Esophagus muscularis mucosa (tissue), 4 donors: ENCODE data around the gene BICC1. TPM values are rescaled to one million over a fixed set of nuclear protein-coding genes. Genes with fewer than 3 reads are reported as not detected.

Experiments used
- DNase-seq: peaks from one replicate; pipeline ENCODE4 v3.0.0-alpha.2; 2017; ENCODE audit errors: extremely low spot score
- H3K27ac ChIP-seq, 4 donors: fragments of 200-600 bp; sonication (generic); replicated peaks in 1 of 4; 1 replicate in 3 of 4; 2 replicates in 1 of 4; pipeline ENCODE4 v1.5.1; 2016 to 2019; ENCODE audit warnings: mild to moderate bottlenecking in 1 of 4
- H3K27me3 ChIP-seq, 4 donors: fragments of 200-600 bp; sonication (generic); one replicate each; pipeline versions ENCODE4 v1.5.1 to v1.6.0; 2016 to 2019
- H3K36me3 ChIP-seq, 4 donors: fragments of 200-600 bp; sonication (generic); one replicate each; pipeline ENCODE4 v1.5.1; 2016 to 2019
- H3K4me1 ChIP-seq, 4 donors: fragments of 200-600 bp; sonication (generic); one replicate each; pipeline ENCODE4 v1.5.1; 2016 to 2019
- H3K4me3 ChIP-seq, 4 donors: fragments of 200-600 bp; sonication (generic); 1 replicate in 2 of 4; 2 replicates in 2 of 4; pipeline ENCODE4 v1.5.1; 2016 to 2019; ENCODE audit warnings: mild to moderate bottlenecking in 4 of 4, moderate library complexity in 1 of 4
- H3K9me3 ChIP-seq, 4 donors: fragments of 200-600 bp; sonication (generic); 1 replicate in 3 of 4; 2 replicates in 1 of 4; pipeline ENCODE4 v1.5.1; 2016 to 2019
- CTCF ChIP-seq, 3 experiments: fragments of 200-600 bp in 2 of 3; fragments of 450-650 bp in 1 of 3; sonication (generic) in 2 of 3; IDR thresholded peaks; one replicate each; pipeline ENCODE4 v1.5.1; 2017 to 2019; ENCODE audit warnings: antibody characterized with exemption in 3 of 3, mild to moderate bottlenecking in 2 of 3, moderate library complexity in 1 of 3
- EP300 ChIP-seq: sonication (generic); formaldehyde crosslinking; IDR thresholded peaks from one replicate; pipeline ENCODE4 v1.6.1; 2017; ENCODE audit warnings: antibody characterized with exemption
- POLR2A ChIP-seq: fragments of 450-650 bp; IDR thresholded peaks from one replicate; pipeline ENCODE4 v1.6.1; 2017; ENCODE audit warnings: antibody characterized with exemption, moderate library complexity, mild to moderate bottlenecking, low read depth
- POLR2AphosphoS5 ChIP-seq, 2 donors: sonication (generic); formaldehyde crosslinking; IDR thresholded peaks; one replicate each; pipeline ENCODE4 v1.6.1; 2017; ENCODE audit warnings: antibody characterized with exemption in 2 of 2
- WGBS: methylation state at CpG from one replicate; pipeline ENCODE4 v1.1.5; 2018; 5-methylcytosine and 5-hydroxymethylcytosine counted together
- intact Hi-C: fragments of 100-400 bp; cut with DNase I; formaldehyde crosslinking; loops from one replicate; pipeline ENCODE4 v1.15.1; 2023
- total RNA-seq, 4 donors: library from RNA; depleted of rRNA; stranded (reverse); fragments of >200 nt; gene quantifications; one replicate each; pipeline versions ENCODE4 v1.1.0 to v1.2.1, GENCODE V29; 2016

The BICC1 gene
- total RNA-seq, 4 donors from 2014 or later, result 19.1 to 24.9 (median 20.5) TPM

- WGBS, result 79% methylated on average over 8 of the region's 8 CpGs
- Histone ChIP-seq H3K27ac (peak overlapping the region in 2 of 4 donors; percentile 58 to 75), H3K4me3 (no peak overlapping the region), H3K27me3 (no peaks in the 10 kb centered on the region), H3K9me3 (no peaks in the 10 kb centered on the region), H3K36me3 (no peaks in the 10 kb centered on the region), H3K4me1 (peaks cover 7 to 78% (median 67%) of the 10 kb centered on the region in 4 donors)
- intact Hi-C loops, result loop anchor here (10.0 kb wide), 1 partner anchor 60 kb away; no protein-coding TSS in a partner anchor
- DNase-seq, result no peak
- TF ChIP-seq POLR2A (no peak), POLR2AphosphoS5 (IDR thresholded peaks at IDR 0.05) (no peak), CTCF (IDR thresholded peaks at IDR 0.05) (no peak)
Measured at GRCh38 chr10:58644311-58644710, 131.6 kb downstream of the BICC1 start.

- Histone ChIP-seq H3K4me1 (peaks cover 7 to 84% (median 77%) of the 10 kb centered on the region in 4 donors), H3K4me3 (peak overlapping the region; percentile 1 to 37 (median 17)), H3K9me3 (no peaks in the 10 kb centered on the region), H3K27ac (peak overlapping the region; percentile 58 to 75 (median 68)), H3K27me3 (no peaks in the 10 kb centered on the region), H3K36me3 (no peaks in the 10 kb centered on the region)
- intact Hi-C loops, result loop anchor here (10.0 kb wide), 1 partner anchor 59 kb away; no protein-coding TSS in a partner anchor
- 52% methylated on average over 8 of the region's 8 CpGs for WGBS
- DNase-seq, result no peak
- TF ChIP-seq CTCF (IDR thresholded peaks at IDR 0.05) (no peak), POLR2AphosphoS5 (IDR thresholded peaks at IDR 0.05) (peak in 1 of 2 donors; percentile 30)
Measured at GRCh38 chr10:58645416-58646146, 132.9 kb downstream of the BICC1 start.

GRCh38 chr10:58647376-58648112 lies 134.9 kb downstream of the BICC1 start:
- Histone ChIP-seq H3K27ac (no peak overlapping the region), H3K4me1 (peaks cover 12 to 81% (median 73%) of the 10 kb centered on the region in 4 donors), H3K9me3 (no peaks in the 10 kb centered on the region), H3K36me3 (no peaks in the 10 kb centered on the region), H3K4me3 (no peak overlapping the region), H3K27me3 (no peaks in the 10 kb centered on the region)
- no peak for TF ChIP-seq EP300
- no peak for TF ChIP-seq CTCF (IDR thresholded peaks at IDR 0.05)
- no peak for TF ChIP-seq POLR2A
- TF ChIP-seq POLR2AphosphoS5 (IDR thresholded peaks at IDR 0.05), result no peak
- intact Hi-C loops, result loop anchor here (10.0 kb wide), 1 partner anchor 57 kb away; no protein-coding TSS in a partner anchor
- DNase-seq, result no peak
- 76% methylated on average over 4 of the region's 4 CpGs for WGBS

- H3K27me3 ChIP-seq, result no peaks in the 10 kb centered on the region
- TF ChIP-seq POLR2AphosphoS5 (IDR thresholded peaks at IDR 0.05) (no peak), EP300 (no peak), POLR2A (no peak), CTCF (IDR thresholded peaks at IDR 0.05) (no peak)
- no peak for DNase-seq
- no peak overlapping the region for H3K4me3 ChIP-seq
- intact Hi-C loops, result loop anchor here (10.0 kb wide), 1 partner anchor 57 kb away; no protein-coding TSS in a partner anchor
- 73% methylated on average over 3 of the region's 3 CpGs for WGBS
- no peaks in the 10 kb centered on the region for H3K9me3 ChIP-seq
- no peaks in the 10 kb centered on the region for H3K36me3 ChIP-seq
- no peak overlapping the region for H3K27ac ChIP-seq
- H3K4me1 ChIP-seq, result peaks cover 12 to 81% (median 73%) of the 10 kb centered on the region in 4 donors
Measured at GRCh38 chr10:58648131-58648530, 135.5 kb downstream of the BICC1 start.
